ENCODE results near the gene IL15.

GRCh38 chr4:141676087-141676670, 39.8 kb downstream of the IL15 start:
- TF ChIP-seq PBX3 (IDR thresholded peaks at IDR 0.05), result no peak
- TF ChIP-seq RAD21 (conservative IDR thresholded peaks at IDR 0.05 in 1 of 2, IDR thresholded peaks at IDR 0.05 in 1 of 2), result no peak

Data from A549 (cell line).